MM.1S (cell line): Measurements from ENCODE around the gene LRRTM4.

ENCODE experiments used
- DNase-seq: peaks from one replicate; pipeline ENCODE4 v3.0.0-alpha.2; 2015
- H2AFZ ChIP-seq: fragments of 300-600 bp; sonication (generic); 2 replicates; pipeline ENCODE4 v1.6.0; 2016; ENCODE audit warnings: antibody characterized with exemption, low read length
- H3F3A ChIP-seq: fragments of 300-600 bp; sonication (generic); 2 replicates; pipeline ENCODE4 v1.6.1; 2016; ENCODE audit warnings: mild to moderate bottlenecking, antibody characterized with exemption, low read length, moderate library complexity, mixed read lengths; ENCODE audit not compliant: insufficient read depth
- H3K27ac ChIP-seq: fragments of 300-600 bp; sonication (generic); 2 replicates; pipeline ENCODE4 v1.5.1; 2016; ENCODE audit warnings: mild to moderate bottlenecking, low read length
- H3K27me3 ChIP-seq: fragments of 300-600 bp; sonication (generic); replicated peaks from 2 replicates; pipeline ENCODE4 v1.6.0; 2016; ENCODE audit warnings: low read length; ENCODE audit not compliant: insufficient read depth
- H3K36me3 ChIP-seq: fragments of 300-600 bp; sonication (generic); replicated peaks from 2 replicates; pipeline ENCODE4 v1.6.1; 2016; ENCODE audit warnings: mild to moderate bottlenecking, low read length, mixed read lengths; ENCODE audit not compliant: insufficient read depth
- H3K4me1 ChIP-seq: fragments of 300-600 bp; sonication (generic); 2 replicates; pipeline ENCODE4 v1.6.1; 2016; ENCODE audit warnings: low read length, mixed read lengths
- H3K4me2 ChIP-seq: fragments of 300-600 bp; sonication (generic); 2 replicates; pipeline ENCODE4 v1.6.0; 2016; ENCODE audit warnings: low read depth, low read length
- H3K4me3 ChIP-seq: fragments of 300-600 bp; sonication (generic); 2 replicates; pipeline ENCODE4 v1.5.1; 2016; ENCODE audit warnings: low read length, mixed read lengths
- H3K79me2 ChIP-seq: fragments of 300-600 bp; sonication (generic); 2 replicates; pipeline ENCODE4 v1.6.1; 2016; ENCODE audit warnings: mixed run types, low read length, mixed read lengths
- H3K9ac ChIP-seq: fragments of 300-600 bp; sonication (generic); 2 replicates; pipeline ENCODE4 v1.6.1; 2016; ENCODE audit warnings: low read length, mixed read lengths
- H3K9me2 ChIP-seq: fragments of 300-600 bp; sonication (generic); replicated peaks from 2 replicates; pipeline ENCODE4 v1.6.1; 2016; ENCODE audit warnings: mild to moderate bottlenecking, low read length, mixed read lengths; ENCODE audit not compliant: insufficient read depth
- H3K9me3 ChIP-seq: fragments of 300-600 bp; sonication (generic); replicated peaks from 2 replicates; pipeline ENCODE4 v1.6.1; 2016; ENCODE audit warnings: mild to moderate bottlenecking, low read length, mixed read lengths; ENCODE audit not compliant: insufficient read depth
- H4K20me1 ChIP-seq: fragments of 300-600 bp; sonication (generic); 2 replicates; pipeline ENCODE4 v1.6.1; 2016; ENCODE audit warnings: mild to moderate bottlenecking, low read length, moderate library complexity, mixed read lengths; ENCODE audit not compliant: insufficient read depth
- CTCF ChIP-seq: fragments of 300-600 bp; sonication (generic); IDR thresholded peaks from 2 replicates; pipeline ENCODE4 v1.5.1; 2016; ENCODE audit warnings: antibody characterized with exemption, low read length, mixed read lengths
- EZH2 ChIP-seq: fragments of 300-600 bp; sonication (generic); optimal IDR thresholded peaks from 2 replicates; pipeline ENCODE3; 2017; ENCODE audit warnings: low read depth, mild to moderate bottlenecking, antibody characterized with exemption, low read length, mixed read lengths
- EZH2phosphoT487 ChIP-seq: fragments of 300-600 bp; sonication (generic); IDR thresholded peaks from 2 replicates; pipeline ENCODE4 v1.6.1; 2018; ENCODE audit warnings: antibody characterized with exemption, low read length

LRRTM4 gene

GRCh38 chr2:77018219-77018618 lies 504.0 kb downstream of the LRRTM4 start:
- Histone ChIP-seq H3K79me2 (no peaks in the 10 kb centered on the region), H3K36me3 (no peaks in the 10 kb centered on the region), H3K9me3 (no peaks in the 10 kb centered on the region), H4K20me1 (no peaks in the 10 kb centered on the region), H3K27me3 (no peaks in the 10 kb centered on the region), H3K27ac (no peak overlapping the region), H3F3A (no peaks in the 10 kb centered on the region), H3K4me2 (no peak overlapping the region), H3K4me3 (no peak overlapping the region), H3K4me1 (no peaks in the 10 kb centered on the region), H3K9ac (no peak overlapping the region), H2AFZ (no peak overlapping the region), H3K9me2 (no peaks in the 10 kb centered on the region)
- DNase-seq: no peak
- no peak for TF ChIP-seq CTCF
- no peak for TF ChIP-seq EZH2

GRCh38 chr2:77017355-77017745 lies 504.8 kb downstream of the LRRTM4 start:
- H3K27me3 ChIP-seq: no peaks in the 10 kb centered on the region
- TF ChIP-seq EZH2: no peak
- no peak for TF ChIP-seq EZH2phosphoT487
- TF ChIP-seq CTCF: no peak
- no peaks in the 10 kb centered on the region for H3K9me3 ChIP-seq
- no peak overlapping the region for H3K4me3 ChIP-seq
- H3K4me1 ChIP-seq: no peaks in the 10 kb centered on the region
- H3K4me2 ChIP-seq: no peak overlapping the region
- H3F3A ChIP-seq: no peaks in the 10 kb centered on the region
- H3K79me2 ChIP-seq: no peaks in the 10 kb centered on the region
- no peaks in the 10 kb centered on the region for H3K9me2 ChIP-seq
- H4K20me1 ChIP-seq: no peaks in the 10 kb centered on the region
- H2AFZ ChIP-seq: no peak overlapping the region
- no peak overlapping the region for H3K9ac ChIP-seq
- DNase-seq: no peak
- H3K36me3 ChIP-seq: no peaks in the 10 kb centered on the region
- no peak overlapping the region for H3K27ac ChIP-seq

GRCh38 chr2:77016443-77017354 lies 505.5 kb downstream of the LRRTM4 start:
- H3K27me3 ChIP-seq: no peaks in the 10 kb centered on the region
- no peaks in the 10 kb centered on the region for H3F3A ChIP-seq
- no peak overlapping the region for H3K4me3 ChIP-seq
- no peaks in the 10 kb centered on the region for H4K20me1 ChIP-seq
- no peak overlapping the region for H2AFZ ChIP-seq
- no peaks in the 10 kb centered on the region for H3K4me1 ChIP-seq
- no peaks in the 10 kb centered on the region for H3K79me2 ChIP-seq
- no peak overlapping the region for H3K27ac ChIP-seq
- no peak for TF ChIP-seq CTCF
- TF ChIP-seq EZH2phosphoT487: no peak
- no peak for TF ChIP-seq EZH2
- H3K9me2 ChIP-seq: no peaks in the 10 kb centered on the region
- DNase-seq: no peak
- H3K9me3 ChIP-seq: no peaks in the 10 kb centered on the region
- no peak overlapping the region for H3K9ac ChIP-seq
- no peaks in the 10 kb centered on the region for H3K36me3 ChIP-seq
- no peak overlapping the region for H3K4me2 ChIP-seq
